Measurements from ENCODE around the gene FBXO46. TPM values are rescaled to one million over a fixed set of nuclear protein-coding genes. Genes with fewer than 3 reads are reported as not detected.

FBXO46 gene
- total RNA-seq, 2 donors from 2014 or later: 21.8 to 26.7 TPM

GRCh38 chr19:45777395-45777961 lies 46.8 kb upstream of the FBXO46 start:
- peaks cover 12% of the 10 kb centered on the region for H3K4me1 ChIP-seq (replicated peaks)
- H3K27me3 ChIP-seq (replicated peaks; ENCODE audit: insufficient read depth): no peaks in the 10 kb centered on the region
- WGBS: 95% methylated on average over 30 of the region's 34 CpGs
- no peaks in the 10 kb centered on the region for H3K9me3 ChIP-seq
- DNase-seq (ENCODE audit: low spot score): no peak
- TF ChIP-seq POLR2AphosphoS5 (IDR thresholded peaks at IDR 0.05) (no peak), POLR2A (IDR thresholded peaks at IDR 0.05) (no peak)
- TF ChIP-seq, protein P1, sequence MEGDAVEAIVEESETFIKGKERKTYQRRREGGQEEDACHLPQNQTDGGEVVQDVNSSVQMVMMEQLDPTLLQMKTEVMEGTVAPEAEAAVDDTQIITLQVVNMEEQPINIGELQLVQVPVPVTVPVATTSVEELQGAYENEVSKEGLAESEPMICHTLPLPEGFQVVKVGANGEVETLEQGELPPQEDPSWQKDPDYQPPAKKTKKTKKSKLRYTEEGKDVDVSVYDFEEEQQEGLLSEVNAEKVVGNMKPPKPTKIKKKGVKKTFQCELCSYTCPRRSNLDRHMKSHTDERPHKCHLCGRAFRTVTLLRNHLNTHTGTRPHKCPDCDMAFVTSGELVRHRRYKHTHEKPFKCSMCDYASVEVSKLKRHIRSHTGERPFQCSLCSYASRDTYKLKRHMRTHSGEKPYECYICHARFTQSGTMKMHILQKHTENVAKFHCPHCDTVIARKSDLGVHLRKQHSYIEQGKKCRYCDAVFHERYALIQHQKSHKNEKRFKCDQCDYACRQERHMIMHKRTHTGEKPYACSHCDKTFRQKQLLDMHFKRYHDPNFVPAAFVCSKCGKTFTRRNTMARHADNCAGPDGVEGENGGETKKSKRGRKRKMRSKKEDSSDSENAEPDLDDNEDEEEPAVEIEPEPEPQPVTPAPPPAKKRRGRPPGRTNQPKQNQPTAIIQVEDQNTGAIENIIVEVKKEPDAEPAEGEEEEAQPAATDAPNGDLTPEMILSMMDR (IDR thresholded peaks at IDR 0.05): no peak
- H3K36me3 ChIP-seq: peaks cover 0 to 17% of the 10 kb centered on the region in 2 donors
- no peak overlapping the region for H3K27ac ChIP-seq
- intact Hi-C loops (cut with DNase I): no loop called here
- no peak overlapping the region for H3K4me3 ChIP-seq

- DNase-seq (ENCODE audit: low spot score): no peak
- H3K36me3 ChIP-seq: peaks cover 0 to 17% of the 10 kb centered on the region in 2 donors
- no peak for TF ChIP-seq POLR2AphosphoS5 (IDR thresholded peaks at IDR 0.05)
- TF ChIP-seq, protein P1 (IDR thresholded peaks at IDR 0.05): no peak
- TF ChIP-seq POLR2A (IDR thresholded peaks at IDR 0.05): no peak
- H3K27me3 ChIP-seq (replicated peaks; ENCODE audit: insufficient read depth): no peaks in the 10 kb centered on the region
- no peak overlapping the region for H3K27ac ChIP-seq
- H3K4me1 ChIP-seq (replicated peaks): peaks cover 6% of the 10 kb centered on the region
- WGBS: 82% methylated on average over 9 of the region's 9 CpGs
- H3K9me3 ChIP-seq: no peaks in the 10 kb centered on the region
- intact Hi-C loops (cut with DNase I): no loop called here
- no peak overlapping the region for H3K4me3 ChIP-seq
These were observed 44.1 kb upstream of the FBXO46 start for GRCh38 chr19:45774765-45775164.

DNA sequence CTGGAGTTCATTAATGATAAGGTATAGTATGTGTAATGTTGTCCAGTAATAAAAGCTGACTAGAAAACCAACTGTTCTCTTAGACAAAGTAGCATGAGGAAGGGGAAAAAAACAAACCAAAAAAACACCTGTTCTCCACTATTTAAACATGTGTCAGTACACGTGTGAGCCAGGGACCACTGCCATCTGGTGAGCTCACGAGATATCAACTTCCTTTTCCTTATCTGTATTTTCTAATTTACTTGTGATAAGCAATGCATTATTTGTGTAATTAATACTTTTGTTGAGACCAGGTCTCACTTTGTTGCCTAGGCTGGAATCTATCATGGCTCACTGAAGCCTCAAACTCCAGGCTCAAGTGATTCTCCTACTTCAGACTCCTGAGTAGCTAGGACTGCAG lies 42.7 kb upstream of the FBXO46 start:
- no peak for DNase-seq (ENCODE audit: low spot score)
- intact Hi-C loops (cut with DNase I): no loop called here
- H3K36me3 ChIP-seq: peaks cover 0 to 15% of the 10 kb centered on the region in 2 donors
- H3K4me3 ChIP-seq: no peak overlapping the region
- H3K27me3 ChIP-seq (replicated peaks; ENCODE audit: insufficient read depth): no peaks in the 10 kb centered on the region
- TF ChIP-seq POLR2AphosphoS5 (IDR thresholded peaks at IDR 0.05) (no peak), POLR2A (IDR thresholded peaks at IDR 0.05) (no peak)
- TF ChIP-seq, protein P1 (IDR thresholded peaks at IDR 0.05): no peak
- H3K4me1 ChIP-seq (replicated peaks): peaks cover 4% of the 10 kb centered on the region
- no peaks in the 10 kb centered on the region for H3K9me3 ChIP-seq
- 21% methylated on average over 2 of the region's 2 CpGs for WGBS
- H3K27ac ChIP-seq: no peak overlapping the region

DNA sequence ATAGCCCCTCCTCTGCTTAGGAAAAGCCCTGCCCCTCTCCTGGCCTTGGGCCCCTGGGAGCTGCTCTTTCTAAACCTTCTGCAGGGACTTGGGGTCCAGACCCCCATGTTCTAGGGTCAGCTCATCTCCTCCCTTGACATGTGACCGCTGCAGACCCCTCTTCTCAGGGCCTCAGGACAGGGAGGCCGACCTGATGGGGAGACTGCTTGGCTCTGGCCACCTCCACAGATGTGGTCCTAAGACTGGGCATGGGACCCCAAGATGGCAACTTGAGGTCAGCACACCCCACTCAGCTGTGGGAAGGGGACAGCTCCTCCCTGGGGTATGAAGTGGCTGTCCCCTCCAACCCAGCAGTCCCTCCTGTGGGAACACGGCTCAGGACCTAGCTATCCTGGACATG lies 42.2 kb upstream of the FBXO46 start:
- intact Hi-C loops (cut with DNase I): no loop called here
- no peak overlapping the region for H3K4me3 ChIP-seq
- TF ChIP-seq POLR2AphosphoS5 (IDR thresholded peaks at IDR 0.05) (no peak), POLR2A (IDR thresholded peaks at IDR 0.05) (no peak)
- TF ChIP-seq, protein P1 (IDR thresholded peaks at IDR 0.05): no peak
- peaks cover 4% of the 10 kb centered on the region for H3K4me1 ChIP-seq (replicated peaks)
- WGBS: 85% methylated on average over 3 of the region's 3 CpGs
- no peak for DNase-seq (ENCODE audit: low spot score)
- H3K27ac ChIP-seq: no peak overlapping the region
- H3K27me3 ChIP-seq (replicated peaks; ENCODE audit: insufficient read depth): no peaks in the 10 kb centered on the region
- peaks cover 0 to 10% of the 10 kb centered on the region in 2 donors for H3K36me3 ChIP-seq
- H3K9me3 ChIP-seq: no peaks in the 10 kb centered on the region

DNA sequence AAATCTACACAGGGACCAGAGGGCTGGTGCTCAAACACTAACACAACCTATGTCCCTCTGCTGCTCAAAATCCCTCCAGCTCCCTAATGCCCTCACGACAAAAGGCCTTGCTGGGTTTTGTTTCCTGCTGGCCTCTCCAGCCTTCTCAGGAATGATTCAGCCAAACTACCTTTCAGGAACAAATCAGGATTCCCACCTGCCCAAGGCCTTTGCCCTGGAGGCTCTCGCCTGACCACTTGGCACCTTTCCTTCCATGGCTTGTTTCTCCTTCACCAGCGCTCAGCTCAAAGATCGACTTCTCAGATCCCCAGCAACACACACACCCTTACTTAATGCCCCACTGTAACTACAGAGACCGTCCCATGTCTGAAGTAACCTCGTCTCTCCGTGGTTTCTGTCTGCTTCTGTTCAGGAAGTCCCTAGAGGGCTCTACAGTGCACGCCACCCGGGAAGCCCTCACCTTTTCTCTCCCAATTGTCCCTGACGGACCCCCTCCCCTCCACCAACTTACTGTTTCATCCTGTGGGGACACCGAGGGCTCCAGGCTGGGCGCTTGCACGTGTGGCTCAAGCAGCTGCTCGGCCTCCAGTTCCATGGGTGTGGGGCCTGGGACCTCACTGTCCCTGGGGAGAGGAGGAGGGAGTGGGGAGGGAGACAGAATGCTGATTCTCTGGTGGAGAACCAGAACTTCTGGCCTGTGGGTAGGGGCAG lies 41.6 kb upstream of the FBXO46 start:
- H3K27ac ChIP-seq: peak overlapping the region in 1 of 2 donors; percentile 97
- WGBS: 79% methylated on average over 14 of the region's 14 CpGs
- peaks cover 4% of the 10 kb centered on the region for H3K4me1 ChIP-seq (replicated peaks)

More for the DNA sequence above, 41.6 kb upstream of the FBXO46 start:
- Histone ChIP-seq H3K27me3 (replicated peaks; ENCODE audit: insufficient read depth) (no peaks in the 10 kb centered on the region), H3K4me3 (no peak overlapping the region), H3K36me3 (peaks cover 0 to 4% of the 10 kb centered on the region in 2 donors), H3K9me3 (no peaks in the 10 kb centered on the region)
- no peak for DNase-seq (ENCODE audit: low spot score)
- intact Hi-C loops (cut with DNase I): no loop called here
- no peak for TF ChIP-seq POLR2A (IDR thresholded peaks at IDR 0.05)
